HG02571 (cell line): Measurements from ENCODE around the gene FHOD3.

Experiments
- ATAC-seq: cut with Tn5 transposase; IDR thresholded peaks from one replicate; pipeline ENCODE4 v1.9.1; 2021; ENCODE audit warnings: mild to moderate bottlenecking, moderate library complexity; ENCODE audit not compliant: unreplicated experiment

The FHOD3 gene

DNA sequence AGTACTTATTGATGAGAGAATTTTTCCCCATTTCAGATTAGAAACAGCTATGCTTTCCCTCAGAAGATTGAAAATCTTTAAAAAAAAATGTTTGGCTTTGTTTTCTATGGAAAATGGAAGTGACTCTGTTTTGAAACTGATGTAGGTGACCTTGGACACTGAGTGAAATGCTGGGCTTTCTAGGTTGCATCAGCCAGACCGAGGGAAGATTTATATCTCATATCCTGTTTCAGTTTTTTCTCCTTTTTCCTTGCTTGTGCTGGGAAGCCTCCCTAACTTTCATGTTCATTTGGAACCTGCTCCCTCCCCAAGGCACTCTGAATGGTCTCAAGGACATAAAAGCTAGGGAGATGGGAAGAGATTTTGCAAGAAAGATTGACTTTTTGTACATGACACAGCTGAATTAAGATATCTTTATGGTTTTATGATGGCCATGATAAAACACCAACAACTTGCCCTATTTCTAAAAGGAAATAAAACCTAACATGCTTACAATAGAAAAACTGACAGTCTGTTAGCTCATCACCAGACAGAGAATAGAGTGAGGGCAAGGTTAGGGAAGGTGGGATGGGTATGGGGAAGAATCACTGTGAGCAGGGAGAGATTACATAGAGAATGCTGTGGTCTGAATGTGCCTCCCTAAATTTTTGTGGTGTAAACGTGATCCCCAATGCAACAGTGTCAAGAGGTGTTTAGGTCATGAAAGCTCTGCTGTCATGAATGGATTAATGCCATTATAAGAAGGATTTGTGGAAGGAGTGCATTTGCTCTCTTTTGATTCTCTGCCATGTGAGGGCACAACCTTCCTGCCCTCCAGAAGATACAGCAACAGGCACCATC lies 281.6 kb downstream of the FHOD3 start:
- ATAC-seq = no peak

DNA sequence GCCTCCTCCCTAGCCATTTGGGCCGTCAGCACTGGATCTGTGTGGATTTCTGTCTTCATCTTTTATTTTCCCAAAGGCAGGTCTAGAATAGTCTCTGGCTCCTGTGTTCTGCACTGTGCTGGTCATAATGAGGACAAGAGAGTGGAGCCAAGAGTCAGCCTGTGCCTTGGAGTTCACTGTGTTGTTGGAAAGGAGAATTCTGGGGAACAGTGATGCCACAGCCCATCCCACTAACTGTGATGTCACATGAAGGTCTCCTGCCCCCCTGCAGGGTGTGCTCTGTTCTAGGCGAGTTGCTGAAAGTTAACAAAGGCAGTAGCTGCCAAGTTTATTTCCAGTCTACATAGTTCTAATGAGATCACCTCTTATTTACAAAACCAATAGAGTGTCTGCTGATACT lies 282.8 kb downstream of the FHOD3 start:
- ATAC-seq = no peak

DNA sequence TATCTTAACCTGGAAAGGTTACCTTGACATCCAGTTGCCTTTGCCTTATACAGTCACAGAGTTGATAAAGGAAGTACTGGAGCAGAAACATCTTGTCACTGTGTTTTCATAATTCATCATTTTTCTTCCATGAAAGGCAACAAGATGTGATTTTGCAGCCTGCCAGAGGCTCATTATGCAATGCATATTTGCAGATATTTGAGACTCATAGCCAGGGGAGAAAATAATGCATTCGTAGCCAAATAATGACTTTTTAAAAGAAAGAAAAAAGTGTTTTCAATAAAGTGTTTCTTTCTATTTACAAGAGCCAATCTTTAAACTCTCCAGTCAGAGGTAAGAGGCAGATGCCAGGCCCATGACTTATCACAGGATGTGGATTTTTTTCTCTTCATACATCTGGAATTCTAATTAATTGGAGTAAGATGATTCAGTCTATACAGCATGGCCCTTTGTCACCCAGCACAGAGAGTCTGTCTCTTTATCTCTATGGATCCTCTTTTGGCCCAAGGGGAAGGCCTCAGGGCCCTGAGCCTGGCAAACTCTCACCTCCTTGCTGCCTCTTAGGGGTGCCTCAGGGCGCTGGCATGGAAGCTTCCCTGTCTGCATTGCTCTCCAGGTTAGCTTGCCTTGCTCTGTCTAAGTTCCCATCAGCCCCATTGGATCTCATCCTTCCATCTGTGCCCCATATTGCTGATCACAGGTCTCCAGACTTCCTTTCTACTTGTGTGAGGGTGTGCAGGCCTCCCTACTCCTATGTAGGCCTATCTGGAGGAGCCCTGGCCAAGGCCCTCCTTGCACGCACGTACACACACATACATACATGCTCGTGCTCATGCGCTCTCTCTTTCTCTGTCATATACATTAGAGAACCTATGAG lies 283.6 kb downstream of the FHOD3 start:
- no peak for ATAC-seq

DNA sequence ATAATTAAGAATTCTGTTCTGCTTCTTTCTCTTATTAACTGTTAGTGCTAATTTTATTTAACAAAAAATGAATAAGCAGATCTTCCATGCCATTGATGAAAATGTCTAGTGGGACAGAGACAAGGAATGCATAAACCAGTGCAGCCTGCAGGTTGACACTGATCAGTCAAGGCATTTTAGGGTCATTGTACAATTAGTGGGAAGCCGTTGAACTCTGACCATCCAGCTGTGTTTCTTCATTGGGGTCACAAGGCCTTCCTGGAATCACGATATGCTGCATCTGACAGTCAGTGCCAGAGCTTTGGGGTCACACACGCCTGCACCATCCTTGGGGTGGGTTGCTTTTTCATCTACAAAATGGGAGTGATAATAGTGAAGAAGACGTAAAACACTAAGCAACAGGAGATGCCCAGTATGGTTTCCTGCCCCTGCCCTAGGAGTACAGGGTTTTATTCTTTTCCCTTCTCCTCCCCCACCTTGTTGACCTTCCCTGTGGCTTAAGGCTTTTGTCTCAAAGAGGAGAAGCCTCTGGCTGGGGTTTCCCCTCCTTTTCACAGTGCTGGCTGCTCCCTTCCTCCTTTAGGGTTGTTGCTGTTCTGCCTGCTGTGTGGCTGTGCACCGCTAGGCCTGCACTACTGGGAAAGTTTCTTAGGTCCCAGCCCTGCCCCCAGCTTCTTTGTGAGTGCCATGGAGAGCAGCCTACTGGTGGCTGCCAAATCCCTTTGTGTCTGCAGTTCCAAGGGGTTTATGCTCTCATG lies 285.7 kb downstream of the FHOD3 start:
- ATAC-seq = no peak

DNA sequence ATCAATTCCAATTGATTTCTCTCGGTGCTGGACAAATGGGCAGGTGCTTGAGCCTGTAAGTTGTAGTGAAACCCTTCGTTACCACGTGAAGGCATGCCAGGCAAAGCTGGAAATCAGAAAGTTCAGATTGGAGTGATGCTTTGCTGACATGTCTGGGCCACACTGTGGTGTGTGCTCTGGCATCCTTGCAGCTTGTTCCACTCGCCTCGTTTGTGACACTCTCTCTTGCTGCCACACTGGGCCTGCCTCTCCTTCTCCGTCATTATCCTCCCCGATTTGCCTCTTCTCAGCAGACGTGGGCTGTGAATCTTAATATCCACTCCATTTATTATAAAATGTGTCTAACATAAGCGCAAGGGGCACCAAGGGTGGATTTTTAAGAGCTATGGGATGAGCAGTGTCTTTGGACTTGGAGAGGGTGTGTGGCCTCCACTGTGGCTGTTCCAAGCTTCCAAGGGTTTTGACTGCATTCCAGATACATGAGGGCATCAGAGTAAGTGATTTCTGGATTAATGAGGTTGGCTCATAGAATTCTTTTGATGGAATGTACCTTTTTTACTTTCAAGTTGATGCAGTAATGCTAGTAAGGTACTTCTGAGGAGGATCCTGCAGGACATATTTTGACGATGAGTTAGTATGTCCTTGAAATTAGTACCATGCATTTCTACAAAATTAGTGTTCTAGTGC lies 292.5 kb downstream of the FHOD3 start:
- no peak for ATAC-seq

DNA sequence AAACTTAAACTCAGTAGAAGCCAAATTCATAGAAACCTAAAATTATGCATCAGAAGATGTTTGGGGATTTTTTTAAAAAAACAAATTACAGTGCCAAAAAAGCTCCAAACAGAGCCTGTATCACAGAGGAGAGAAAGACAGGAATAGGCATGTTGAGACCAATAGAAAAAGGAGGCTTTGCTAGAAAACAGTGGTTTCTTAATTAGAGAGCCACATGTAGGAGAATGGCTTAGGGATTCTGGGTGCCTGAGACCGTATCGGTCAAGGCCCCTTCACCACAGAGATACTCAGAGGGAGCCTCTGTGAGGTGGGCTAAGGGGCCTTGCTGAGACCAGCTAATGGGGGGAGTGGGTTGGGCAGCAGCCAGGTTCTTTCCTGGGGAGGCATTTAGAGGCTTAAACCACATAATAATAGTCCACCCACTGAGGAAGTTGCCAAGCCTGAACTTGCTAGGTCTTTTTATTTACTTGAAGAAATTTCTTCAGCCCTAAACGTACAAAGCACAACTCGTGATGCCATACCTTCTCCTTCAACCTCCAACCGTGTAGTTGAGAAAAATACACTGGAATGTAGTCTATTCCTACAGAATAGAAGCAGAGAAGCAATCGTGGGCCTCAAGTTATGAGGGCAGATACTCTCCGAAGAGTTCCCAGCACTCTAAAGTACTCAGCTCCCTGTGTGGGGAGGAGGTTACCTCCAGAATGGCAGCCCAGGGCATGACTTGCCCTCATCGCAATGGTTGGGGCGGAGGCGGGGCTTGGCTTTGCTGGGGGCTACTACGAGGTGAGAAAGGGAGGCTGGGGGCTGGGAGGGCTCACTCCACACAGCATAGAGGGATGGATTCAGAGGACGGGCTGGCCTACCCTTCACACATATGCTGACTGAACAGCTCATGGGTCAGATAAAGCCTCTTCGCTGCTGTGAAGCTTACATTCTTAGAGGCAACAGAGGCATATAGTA lies 293.4 kb downstream of the FHOD3 start:
- no peak for ATAC-seq

DNA sequence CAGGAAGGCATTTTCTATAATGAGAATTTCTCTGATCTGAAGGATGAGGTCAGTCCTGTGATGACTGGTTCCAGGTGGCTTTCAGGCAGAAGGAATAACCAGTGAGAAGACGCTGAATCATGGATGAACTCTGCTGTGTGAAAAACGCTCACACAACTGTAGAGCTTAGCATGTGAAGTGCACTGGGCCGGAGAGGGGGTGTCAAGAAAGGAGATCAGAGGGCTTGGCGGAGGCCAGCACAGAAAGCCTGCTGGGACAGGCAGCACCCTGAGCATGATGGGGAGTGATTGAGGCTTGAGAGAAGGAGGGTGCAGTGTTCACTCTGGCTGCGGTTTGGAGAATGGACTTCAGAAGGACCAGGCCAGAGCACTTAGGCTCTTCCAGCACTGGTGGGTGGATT lies 294.8 kb downstream of the FHOD3 start:
- no peak for ATAC-seq

DNA sequence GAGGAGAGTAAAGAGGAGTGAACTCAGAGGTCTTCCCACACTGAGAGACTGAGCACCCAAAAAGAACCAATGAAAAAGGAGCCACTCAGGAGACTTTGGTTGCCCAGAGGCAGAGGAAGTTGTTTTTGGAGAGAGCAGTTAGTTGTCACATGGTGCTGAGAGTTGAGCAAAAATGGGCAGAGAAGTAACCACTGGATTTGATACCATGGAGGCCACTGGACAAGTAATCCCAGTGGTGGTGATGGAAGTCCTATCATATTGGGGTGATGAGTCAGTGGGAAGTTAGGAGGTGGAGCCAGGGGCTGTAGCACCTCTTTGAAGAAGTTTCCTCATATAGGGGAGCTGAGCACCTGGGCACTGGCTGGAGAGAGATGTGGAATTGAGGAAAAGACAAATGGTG lies 295.5 kb downstream of the FHOD3 start:
- ATAC-seq = no peak

DNA sequence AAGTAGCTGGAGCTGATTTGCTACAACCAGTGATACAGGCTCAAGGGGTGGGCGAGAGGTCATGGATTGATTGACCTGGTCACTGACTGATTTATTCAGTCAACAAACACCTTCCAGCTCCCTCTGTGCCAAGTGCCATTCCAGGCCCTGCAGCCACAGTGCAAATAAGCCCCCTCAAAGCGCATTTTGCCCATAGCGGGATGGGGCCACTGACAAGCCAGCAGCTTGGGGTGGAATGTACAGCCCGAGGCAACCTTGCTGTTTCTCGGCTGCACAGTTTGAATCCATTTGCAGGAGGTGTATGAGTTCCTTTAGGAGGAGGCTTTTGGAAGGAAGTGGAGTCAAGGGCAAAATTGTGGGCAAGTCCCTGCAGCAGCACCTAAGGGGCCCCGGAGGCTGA lies 296.1 kb downstream of the FHOD3 start:
- no peak for ATAC-seq

DNA sequence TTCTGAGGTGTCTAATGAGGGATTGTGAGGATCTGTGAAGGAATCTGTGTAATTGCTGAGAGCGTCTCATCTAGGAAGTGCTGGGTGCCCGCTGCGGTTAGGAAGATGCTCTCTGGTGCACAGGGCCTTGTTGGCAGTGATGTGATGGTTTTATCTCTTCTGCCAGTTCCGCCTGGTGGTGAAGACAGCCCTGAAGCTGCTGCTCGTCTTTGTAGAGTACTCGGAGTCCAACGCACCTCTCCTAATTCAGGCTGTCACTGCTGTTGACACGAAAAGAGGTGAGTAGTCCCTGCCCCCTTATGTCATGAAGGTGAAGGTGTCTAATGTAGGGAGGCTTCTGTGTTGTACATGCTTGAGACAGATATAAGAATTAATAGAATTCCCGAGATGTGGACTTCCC lies 297.1 kb downstream of the FHOD3 start:
- no peak for ATAC-seq

DNA sequence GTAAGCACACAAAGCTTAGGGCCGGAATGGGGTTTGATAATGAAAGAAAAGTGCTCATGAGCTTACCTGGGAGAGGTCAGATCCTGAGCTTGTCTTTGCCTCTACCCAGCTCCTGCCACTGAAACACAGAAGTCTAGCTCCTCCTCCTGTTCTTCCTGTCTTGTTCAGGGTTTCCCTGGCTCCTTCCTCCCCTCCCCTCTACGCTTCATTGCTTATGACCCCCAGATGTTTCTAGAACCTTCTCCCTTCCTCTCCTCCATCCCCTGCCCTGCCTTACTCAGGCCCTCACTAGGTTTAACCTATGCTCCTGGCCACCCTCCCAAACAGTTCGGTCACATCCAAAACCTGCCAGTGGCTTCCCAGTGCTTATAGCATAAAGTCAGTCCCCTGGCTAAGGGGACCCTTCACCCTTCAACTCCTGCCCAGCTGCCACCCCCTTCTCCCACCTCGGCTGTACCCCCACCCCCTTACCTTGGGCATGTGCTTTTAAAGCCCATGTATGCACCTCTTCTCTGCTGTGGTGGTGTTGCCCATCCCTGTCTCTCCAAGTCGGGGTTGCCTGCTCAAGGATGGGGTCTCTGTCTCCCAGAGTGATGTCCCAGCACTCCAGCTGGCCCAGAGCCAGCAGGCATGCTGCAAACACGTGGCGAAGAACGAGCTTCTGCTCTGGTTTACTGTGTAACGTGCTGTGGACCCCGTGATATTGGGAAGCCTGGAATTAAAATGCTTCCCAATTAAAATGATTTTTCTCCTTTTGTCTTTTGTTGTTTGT lies 297.7 kb downstream of the FHOD3 start:
- ATAC-seq = no peak

DNA sequence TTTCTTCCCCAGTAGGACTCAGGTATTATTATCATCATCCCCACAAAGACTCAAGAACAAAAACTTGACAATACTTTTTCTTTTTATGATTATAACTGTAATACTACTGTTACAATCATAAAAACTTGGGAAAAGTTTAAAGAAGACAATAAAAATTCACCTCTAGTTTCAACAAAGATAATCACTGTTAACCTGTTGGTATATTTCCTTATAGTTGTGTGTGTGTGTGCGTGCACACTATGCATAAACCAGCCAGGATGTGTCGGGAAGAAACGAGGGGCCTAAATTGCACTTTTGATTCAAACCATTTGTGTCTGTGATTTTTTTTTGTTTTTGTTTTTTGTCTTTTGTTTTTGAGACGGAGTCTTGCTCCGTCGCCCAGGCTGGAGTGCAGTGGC lies 298.3 kb downstream of the FHOD3 start:
- no peak for ATAC-seq

DNA sequence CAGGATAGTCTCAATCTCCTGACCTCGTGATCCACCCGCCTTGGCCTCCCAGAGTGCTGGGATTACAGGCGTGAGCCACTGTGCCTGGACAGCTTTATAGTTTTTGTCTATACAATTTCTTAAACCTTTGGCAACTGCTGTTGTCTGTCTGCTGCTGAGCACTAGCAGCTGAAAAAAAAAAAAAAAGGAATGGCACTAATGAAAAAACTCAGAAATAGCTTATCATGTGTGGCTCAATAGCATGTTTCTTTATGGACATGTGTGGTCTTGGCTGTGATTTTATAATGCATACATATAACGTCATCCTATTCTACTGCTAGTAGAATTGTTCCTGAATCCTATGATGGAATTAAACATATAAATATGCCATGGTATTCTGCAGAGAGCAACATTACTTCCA lies 300.1 kb downstream of the FHOD3 start:
- no peak for ATAC-seq

DNA sequence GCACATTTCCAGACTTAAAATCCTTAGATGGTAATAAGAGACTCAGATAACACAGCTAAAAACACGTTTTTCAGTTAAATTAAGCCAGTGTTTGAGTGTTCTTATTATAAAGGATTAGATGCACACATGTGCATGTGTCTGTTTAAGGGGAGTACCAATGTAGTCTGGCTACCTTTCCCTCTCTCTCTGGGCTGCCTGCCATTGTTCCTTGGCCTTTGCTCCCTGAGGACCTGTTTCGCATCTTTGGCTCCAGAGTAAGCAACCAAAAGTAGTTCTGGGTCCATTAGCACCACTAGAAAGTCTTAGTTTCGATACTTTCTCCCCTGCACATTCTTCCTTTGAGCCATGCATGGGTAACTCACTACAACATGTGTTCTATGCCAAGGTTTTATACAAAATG lies 303.0 kb downstream of the FHOD3 start:
- no peak for ATAC-seq

DNA sequence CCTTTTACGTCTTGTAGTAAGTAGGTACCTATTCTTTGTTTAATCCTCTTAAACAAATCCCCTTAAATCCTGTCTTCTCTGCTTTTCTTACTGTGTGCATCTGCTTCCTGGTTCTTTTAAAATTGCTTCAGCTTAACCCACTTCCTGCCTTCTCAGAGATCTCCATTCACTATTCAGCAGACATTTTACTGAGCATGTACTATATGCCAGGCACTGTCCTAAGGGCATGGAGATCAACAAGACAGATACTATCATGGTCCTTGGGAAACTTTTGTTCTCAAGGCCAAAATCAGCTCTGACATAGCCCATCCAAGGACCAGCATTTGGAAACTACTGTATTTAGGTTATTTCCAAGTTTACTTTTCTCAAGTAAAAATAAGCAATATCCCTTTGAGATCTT lies 303.8 kb downstream of the FHOD3 start:
- ATAC-seq = no peak

DNA sequence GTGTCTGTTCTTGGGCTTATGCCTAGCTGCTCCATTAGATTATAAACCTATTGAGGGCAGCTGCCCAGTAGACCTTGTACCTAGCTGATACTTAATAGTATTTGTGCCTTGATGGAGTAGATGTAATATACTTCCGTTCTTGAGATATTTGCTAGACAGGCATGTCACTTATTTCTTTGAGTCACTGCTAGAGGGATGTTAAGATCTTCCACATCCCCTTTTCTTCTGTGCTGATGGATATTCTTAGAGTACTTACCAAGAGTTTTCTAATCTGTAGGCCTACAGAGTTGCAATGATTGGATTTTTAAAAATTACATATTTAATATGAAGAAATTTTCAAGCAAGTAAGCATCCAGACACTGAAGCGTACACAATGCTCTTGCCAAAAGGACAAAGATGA lies 304.6 kb downstream of the FHOD3 start:
- no peak for ATAC-seq

DNA sequence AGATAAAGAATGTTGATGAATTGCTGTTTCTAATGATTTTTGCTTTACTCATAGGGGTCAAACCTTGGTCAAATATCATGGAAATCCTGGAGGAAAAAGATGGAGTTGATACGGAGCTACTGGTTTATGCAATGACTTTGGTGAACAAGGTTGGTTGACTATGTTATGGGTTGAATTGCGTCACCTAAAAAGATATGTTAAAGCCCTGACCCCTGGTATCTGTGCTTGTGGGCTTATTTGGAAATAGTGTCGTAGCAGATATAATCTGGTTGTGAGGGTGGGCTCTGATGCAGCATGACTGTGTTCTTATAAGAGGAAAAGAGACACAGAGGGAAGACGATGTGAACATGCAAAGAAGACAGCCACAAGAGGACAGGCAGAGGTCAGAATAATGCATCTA lies 305.1 kb downstream of the FHOD3 start:
- ATAC-seq = no peak

DNA sequence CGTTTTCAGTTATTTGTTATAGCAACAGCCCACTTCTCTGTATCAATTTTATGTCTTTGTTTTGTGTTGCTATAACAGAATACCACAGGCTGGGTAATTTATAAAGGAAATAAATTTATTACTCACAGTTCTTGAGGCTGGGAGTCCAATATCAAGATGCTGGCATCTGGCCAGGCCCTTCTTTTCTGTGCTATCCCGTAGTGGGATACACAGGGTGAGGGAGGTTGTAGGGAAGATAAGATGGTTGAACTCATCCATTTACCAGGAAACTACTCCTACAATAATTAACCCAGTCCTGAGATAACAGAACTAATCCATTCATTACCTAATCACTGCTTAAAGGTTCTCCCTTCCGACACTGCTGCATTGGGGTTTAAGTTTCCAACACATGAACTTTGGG lies 310.6 kb downstream of the FHOD3 start:
- no peak for ATAC-seq

DNA sequence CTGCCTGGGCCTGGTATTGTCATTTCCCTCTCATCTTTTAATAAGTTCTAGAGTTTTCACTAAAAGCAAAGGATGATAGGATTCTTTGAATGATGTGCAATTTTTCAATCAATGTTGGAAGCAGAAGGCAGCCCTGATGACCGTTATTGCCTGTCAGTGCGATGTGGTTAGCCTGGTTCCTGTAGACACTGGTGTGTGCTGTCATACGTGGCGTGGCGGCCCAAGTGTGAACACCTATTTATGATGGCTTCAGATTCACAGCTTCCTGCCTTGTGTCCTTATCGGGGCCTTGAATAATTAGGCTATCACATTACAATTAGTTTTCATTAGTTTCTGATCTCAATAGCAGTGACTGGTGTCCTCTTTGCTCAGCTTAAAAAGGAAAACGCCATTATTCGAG lies 312.7 kb downstream of the FHOD3 start:
- ATAC-seq = no peak
